Fibroblast of mammary gland (primary cell): ENCODE results near the gene AURKA.
"Not testable (repeated sequence)": the region's sequence is repeated elsewhere in the genome, so short reads cannot be mapped to it uniquely, and the experiment has no call there.

Experiments used
- DNase-seq: peaks from one replicate; pipeline ENCODE4 v3.0.0-alpha.2; 2010; ENCODE audit warnings: low read depth
- H3K4me3 ChIP-seq: 2 replicates; pipeline ENCODE4 v1.5.1; 2011; ENCODE audit warnings: low read depth, mild to moderate bottlenecking, low read length, moderate library complexity; ENCODE audit not compliant: control insufficient read depth
- TF ChIP-seq, protein P1 (sequence below): conservative IDR thresholded peaks from 2 replicates; pipeline ENCODE4 v1.5.1; 2011; ENCODE audit warnings: low read depth, low read length, inconsistent platforms; ENCODE audit not compliant: control insufficient read depth, insufficient read depth

Gene AURKA

GRCh38 chr20:56343861-56344381 is 48.1 kb downstream of the AURKA start:
- peak; percentile 46 for DNase-seq
- H3K4me3 ChIP-seq = no peak overlapping the region
- TF ChIP-seq, protein P1, sequence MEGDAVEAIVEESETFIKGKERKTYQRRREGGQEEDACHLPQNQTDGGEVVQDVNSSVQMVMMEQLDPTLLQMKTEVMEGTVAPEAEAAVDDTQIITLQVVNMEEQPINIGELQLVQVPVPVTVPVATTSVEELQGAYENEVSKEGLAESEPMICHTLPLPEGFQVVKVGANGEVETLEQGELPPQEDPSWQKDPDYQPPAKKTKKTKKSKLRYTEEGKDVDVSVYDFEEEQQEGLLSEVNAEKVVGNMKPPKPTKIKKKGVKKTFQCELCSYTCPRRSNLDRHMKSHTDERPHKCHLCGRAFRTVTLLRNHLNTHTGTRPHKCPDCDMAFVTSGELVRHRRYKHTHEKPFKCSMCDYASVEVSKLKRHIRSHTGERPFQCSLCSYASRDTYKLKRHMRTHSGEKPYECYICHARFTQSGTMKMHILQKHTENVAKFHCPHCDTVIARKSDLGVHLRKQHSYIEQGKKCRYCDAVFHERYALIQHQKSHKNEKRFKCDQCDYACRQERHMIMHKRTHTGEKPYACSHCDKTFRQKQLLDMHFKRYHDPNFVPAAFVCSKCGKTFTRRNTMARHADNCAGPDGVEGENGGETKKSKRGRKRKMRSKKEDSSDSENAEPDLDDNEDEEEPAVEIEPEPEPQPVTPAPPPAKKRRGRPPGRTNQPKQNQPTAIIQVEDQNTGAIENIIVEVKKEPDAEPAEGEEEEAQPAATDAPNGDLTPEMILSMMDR = peak; percentile 59

GRCh38 chr20:56342783-56343182 is 49.2 kb downstream of the AURKA start:
- H3K4me3 ChIP-seq = no peak overlapping the region

DNA sequence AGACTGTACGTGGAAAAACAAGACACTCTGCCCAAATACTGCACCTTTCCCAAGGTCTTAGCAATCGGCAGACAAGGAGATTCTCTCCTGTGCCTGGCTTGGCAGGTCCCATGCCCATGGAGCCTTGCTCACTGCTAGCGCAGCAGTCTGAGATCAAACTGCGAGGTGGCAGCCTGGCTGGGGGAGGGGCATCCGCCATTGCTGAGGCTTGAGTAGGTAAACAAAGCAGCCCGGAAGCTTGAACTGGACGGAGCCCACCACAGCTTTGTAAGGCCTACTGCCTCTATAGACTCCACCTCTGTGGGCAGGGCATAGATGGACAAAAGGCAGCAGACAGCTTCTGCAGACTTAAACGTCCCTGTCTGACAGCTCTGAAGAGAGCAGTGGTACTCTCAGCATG is 55.3 kb downstream of the AURKA start:
- DNase-seq = not testable (repeated sequence)

More at GRCh38 chr20:56342783-56343182, 49.2 kb downstream of the AURKA start:
- DNase-seq = no peak
- TF ChIP-seq, protein P1 = no peak

DNA sequence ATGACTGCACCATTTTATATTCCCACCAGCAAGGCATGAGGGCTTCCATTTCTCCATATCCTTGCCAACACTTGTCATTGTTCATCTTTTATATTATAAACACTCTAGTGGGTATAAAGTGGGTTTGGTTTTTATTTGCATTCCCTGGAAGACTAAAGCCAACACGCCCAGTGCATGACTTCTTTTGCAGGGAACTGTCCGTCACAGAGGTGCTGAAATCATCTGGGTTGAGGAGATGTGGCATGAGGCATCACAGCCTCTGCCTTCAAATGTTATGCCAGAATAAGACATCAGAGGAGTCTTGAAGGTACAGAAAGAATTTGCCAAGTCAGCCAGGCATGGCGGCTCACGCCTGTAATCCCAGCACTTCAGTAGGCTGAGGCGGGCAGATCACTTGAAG is 63.2 kb downstream of the AURKA start:
- no peak overlapping the region for H3K4me3 ChIP-seq
- TF ChIP-seq, protein P1 = no peak
- DNase-seq = peak; percentile 10

More for the DNA sequence above, 55.3 kb downstream of the AURKA start:
- not testable (repeated sequence) for H3K4me3 ChIP-seq

DNA sequence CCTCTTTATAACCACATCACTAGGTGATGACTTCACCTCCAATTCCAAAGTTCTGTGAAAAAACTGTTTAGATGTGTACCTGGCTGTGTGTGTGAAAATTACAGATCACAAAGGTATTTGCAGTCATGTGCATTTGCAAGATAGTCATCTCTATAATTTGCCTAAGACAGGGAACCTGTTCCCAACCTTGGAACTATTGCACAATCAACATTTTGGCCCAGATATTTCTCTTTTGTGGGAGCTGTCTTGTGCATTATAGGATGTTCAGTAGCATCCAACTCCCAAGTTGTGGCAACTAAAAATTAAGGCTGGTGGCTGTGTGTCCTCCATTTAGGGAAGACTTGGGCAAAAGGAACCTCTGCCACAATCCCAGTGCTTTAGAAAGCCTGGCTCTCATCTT is 67.2 kb downstream of the AURKA start:
- no peak overlapping the region for H3K4me3 ChIP-seq
- DNase-seq = no peak
- TF ChIP-seq, protein P1 = no peak

GRCh38 chr20:56323656-56324055 is 68.4 kb downstream of the AURKA start:
- H3K4me3 ChIP-seq = no peak overlapping the region
- DNase-seq = no peak
- TF ChIP-seq, protein P1 = no peak

DNA sequence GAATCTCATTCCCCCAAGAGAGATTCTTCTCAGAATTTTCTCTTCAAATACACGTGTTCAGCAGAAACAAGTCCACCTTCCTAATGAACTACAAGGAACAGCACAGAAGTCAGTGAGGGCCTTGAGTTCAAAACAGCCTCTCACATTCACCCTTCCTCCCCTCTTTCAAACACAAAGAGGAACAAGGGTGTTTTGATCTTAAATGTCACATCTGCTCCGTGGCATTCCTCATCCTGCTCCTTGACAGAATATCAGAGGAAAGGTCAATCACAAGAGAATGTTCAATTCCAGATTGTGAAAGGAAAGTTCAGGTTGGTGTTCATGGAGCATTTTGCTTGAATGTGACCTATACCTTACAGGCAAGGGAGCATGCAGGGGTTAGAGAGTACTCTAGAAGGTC is 68.8 kb downstream of the AURKA start:
- no peak for DNase-seq
- TF ChIP-seq, protein P1 = no peak
- H3K4me3 ChIP-seq = no peak overlapping the region
